HG03159 (cell line): ENCODE data around the gene PDIA5.

Source experiments
- ATAC-seq: cut with Tn5 transposase; IDR thresholded peaks from one replicate; pipeline ENCODE4 v1.9.1; 2021; ENCODE audit warnings: mild to moderate bottlenecking, moderate library complexity; ENCODE audit not compliant: unreplicated experiment

The PDIA5 gene

DNA sequence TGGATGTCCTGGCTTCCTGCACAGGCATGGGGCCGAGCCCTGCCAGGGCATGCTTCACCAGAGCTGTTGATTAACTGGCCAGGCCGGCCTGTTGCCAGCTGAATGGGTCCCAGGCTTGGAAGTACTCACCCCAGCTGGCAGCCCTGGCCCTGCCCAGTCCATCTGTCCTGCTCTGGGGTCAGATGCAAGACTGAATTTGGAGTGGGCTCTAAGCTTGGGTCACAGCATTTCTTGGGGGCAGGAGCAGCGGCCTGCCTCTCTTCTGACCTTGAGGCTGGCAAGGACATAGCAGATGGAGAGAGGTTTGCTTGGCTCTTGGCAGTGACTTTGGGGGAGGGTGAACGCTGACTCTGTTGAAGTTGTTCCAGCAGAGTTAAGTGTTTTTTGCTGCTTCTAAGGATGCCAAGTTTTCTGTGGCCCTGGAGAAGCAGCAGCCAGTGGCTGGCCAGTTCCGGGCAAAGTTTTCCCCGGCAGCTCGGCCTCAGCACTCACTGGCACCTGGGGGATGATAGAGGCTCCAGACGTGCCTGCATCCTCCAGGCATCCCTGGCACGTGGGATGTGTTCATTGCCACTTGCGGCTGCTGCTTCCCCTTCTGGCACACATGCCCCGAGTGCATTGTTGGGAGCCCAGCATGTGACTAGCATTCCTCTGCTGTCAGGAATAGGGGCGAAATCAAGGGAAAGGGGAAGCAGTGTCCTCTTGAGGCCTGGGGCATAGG lies 22.9 kb downstream of the PDIA5 start:
- ATAC-seq, result no peak

DNA sequence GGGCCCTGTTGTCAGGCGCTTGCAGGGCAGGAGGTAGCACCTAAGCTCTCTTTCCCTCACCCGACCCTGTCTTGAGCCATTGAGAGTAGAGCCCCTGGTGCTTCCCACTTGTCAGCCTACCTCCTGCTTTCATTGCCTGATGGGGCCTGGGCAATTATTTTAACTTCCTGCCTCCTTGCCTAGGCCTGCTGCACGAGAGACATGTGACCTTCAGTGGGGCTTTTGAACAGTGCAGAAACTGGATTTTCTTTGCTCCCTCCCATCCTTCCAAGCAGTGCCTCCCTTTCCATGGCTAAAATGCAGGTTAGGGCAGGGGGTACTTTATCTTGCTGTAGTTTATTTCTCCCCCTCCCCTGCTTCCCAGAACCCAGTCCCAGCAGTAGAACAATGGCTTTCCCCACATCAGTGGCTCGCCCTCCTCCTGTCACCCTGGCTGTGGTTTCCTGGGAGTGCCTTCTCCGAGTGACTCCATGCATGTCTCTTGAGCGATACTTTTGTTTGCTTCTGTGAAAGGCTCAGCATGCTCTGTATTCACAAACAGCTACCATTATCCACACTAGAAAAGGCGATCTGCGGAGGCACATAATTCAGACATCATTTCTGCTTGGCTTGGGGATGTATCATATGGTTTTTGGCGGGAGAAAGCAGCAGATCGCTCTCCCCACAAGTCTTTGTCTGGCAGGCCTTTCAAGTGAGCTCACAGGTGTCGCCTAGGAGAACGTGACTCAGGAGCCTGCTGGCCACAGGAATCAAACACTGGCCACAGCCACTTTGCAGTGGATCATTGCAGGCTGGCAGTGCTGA lies 24.1 kb downstream of the PDIA5 start:
- ATAC-seq, result no peak

DNA sequence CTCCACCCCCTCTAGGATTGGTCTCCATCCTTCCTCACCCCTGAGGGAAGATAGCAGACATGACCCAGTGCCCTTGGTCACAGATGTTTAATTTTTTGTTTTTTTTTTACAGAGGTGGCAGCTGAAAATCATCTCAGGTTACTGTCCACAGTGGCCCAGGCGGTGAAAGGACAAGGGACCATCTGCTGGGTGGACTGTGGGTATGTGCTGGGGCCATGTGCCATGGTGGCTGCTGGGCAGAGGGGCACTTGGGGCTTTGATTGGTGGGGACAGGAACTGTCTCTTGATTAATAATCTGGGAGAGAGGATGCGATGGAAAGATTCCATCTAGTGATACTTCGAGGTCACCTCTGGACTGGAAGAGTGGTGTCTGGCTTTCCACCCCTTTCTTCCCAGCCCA lies 25.4 kb downstream of the PDIA5 start:
- ATAC-seq, result no peak

DNA sequence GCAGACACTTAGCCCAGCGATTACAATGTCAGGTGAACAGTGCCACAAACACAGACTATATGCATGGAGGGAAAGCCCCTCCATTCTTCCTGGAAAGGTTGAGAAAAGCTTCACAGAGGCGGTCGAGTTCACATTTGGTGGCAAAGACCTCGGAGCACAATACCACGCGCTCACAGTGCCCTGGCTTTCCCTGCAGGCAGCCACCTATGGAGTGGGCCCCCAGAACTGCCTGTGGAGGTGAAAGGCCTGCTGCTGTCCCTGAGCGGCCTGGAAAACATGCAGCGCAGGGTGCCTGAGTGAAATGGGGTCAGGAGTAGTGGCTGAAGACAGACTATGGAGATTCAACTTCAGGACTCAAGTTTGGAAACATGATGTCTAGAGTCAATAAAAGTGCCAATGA lies 26.9 kb downstream of the PDIA5 start:
- ATAC-seq, result no peak

DNA sequence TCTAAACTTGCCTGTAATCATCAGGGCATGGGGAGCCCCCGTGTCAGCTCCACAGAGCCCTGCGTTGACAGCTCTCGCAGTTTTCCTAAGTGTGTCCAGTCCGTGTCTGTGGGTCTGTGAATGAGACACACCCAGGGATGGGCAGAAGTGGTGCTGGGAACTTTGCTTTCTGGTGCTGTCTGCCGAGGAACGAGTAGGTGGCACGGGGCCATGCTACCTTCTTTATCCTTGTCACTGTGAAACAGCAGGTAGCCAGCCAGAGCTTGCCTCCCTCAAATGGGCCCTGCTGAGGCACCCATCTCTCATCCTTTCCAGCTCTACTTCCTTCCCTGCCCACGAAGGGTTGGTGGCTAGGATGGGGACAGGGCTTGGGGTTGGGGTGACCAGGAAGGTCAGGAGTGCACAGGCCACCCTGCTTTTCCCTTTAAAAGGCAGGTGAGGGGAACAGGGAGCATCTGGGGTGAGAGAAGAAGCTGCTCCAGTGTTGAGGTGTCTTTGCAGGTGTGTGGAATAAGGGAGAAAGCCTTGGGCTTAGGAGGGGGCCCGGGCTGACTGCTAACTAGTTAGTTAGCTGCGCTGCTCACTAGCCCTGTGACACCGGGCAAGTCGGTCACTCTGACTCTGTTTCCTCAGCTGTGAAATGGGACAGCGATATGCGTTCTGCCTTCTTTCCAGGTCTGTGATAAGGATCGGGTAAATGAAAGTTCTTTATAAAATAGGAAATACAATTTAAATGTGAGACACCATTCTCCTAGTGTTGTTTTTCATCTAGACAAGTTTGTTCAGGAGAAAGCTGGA lies 27.9 kb downstream of the PDIA5 start:
- ATAC-seq, result no peak

DNA sequence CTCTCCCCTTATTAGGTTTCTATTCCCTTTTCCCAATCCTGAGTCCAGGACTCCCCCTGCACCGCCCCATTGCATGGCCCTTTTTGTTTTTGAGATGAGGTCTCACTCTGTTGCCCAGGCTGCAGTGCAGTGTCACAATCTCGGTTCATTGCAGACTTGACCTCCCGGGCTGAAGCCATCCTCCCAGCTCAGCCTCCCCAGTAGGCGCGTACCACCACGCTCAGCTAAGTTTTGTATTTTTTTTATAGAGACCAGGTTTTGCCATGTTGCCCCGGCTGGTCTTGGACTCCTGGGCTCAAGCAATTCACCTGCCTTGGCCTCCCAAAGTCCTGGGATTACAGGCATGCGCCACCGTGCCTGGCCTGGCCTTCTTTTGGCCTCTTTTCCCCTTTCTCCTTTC lies 29.3 kb downstream of the PDIA5 start:
- ATAC-seq, result no peak

DNA sequence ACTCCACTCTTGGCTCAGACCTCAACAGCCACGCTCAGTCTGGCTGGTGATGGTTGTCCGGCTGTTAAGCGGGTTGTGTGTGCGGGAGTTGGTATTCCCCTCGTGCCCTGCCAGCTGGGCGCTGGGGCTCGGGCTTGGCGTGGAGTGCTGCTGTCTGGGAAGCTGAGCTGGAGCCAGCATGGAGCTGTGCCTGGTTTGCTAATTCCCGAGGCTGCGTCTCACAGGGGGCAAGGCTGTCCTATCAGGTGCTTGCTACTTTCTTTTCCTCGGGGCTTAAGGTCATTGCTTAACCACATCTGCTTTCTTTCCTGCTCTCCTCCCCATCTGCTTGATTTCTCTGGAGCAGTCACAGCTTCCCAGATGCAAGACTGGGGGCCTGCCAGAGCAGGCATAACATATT lies 29.9 kb downstream of the PDIA5 start:
- ATAC-seq, result no peak

DNA sequence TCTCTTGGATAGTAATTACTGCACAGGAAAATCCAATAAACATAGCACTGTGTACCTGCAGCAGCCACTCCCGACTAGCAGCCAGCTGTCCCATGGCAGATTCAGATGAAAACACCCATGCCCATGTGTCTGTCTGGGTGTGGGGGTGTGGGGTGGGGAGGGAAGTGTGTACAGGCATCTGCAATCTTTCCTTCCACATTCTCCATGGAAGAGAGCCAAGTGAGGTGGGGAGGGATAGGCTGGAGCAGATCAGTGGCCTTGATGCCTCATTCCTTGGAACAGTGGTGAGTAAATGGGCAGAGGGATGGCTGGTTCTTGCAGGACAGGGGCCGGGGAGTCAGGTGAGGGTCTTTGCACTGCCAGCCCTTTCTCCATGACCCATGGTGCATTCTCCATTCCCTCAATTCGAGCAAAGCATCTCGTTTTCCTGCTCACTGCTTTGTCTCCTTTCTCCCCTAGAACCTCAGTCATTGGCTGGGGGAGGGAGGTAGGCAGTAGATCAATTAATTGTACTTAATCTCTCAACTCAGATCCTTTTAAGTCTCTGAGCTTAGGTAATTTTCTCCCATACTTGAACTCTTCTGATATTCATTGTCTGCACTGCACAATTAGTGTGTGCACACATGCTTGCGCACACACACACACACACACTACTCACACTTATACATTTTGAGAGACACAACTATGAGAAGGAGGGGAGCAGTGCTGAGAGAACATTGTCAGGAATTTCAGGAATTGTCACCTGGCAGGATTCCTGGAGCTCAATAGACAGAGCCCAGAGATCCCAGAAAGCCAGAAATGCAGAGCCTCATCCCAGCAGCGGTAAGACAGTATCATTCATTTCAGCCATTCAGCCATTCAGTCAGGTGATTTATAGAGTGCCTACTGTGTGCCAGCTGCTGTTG lies 31.9 kb downstream of the PDIA5 start:
- no peak for ATAC-seq

DNA sequence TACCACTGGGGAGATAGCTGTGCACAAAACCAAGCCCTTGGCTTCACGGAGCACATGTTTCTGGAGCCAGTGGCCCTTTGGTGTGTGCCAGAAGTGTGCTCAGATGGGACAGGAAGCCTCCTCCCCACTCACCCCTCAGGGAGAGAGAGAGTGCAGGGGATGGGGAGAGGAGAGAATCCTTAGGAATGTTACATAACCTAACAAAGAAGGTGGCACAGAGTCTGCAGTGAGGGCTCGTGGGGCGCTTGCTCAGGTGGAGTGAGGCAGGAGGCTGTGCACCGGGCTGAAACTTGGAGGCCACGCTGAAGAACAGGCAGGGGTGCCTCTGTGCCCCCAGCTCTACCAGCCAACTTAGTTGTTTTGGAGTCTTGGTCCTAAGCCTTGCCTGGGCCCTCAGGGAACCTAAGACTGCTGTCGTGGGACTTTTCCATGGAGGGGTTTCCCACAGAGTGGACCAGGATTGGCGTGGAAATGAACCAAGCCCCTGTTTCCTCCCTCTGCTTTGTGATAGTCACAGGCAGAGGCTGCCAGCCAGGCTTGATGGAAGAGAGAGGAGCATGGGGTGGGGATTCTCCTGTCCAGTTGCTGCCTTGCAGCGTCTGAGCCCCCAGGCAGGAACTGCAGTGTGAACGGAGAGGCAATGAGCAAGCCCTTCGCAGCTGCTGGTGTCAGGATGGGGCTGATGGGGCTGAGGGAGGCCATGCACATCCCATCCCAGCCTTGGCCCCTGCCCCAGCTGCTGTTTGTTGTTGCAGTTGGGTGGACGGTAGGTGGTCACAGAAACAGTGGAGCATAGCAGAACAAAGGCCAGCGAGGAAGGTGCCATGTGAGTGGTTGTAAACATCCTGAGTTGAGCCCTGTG lies 32.7 kb downstream of the PDIA5 start:
- no peak for ATAC-seq

DNA sequence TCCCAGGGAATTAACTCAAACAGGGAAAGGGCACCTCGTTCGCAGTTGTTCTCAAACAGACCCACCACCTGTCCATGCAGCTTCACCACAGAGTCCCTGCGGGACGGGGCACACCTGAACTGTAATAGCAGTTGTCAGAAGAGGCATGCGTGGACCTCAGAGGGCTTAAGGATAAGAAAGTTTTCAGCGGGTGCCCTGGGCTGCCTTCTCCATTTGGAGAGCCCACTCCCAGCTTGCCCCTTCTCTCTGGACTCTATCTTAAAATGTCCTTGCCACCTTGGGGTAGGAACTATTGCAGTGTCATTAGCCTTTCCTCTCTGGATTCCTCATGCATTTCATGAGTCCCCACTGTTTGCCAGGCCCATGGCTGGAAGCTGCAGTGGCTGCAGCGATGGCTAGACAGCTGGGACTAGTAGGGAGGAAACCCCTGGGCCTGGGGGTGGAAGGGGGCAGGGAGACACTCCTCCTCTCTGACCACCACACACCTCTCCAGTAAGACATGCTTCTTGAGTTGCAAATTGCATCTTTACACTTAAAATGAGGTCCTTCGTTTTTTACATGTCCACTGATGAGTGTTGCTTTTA lies 33.5 kb downstream of the PDIA5 start:
- ATAC-seq, result no peak

DNA sequence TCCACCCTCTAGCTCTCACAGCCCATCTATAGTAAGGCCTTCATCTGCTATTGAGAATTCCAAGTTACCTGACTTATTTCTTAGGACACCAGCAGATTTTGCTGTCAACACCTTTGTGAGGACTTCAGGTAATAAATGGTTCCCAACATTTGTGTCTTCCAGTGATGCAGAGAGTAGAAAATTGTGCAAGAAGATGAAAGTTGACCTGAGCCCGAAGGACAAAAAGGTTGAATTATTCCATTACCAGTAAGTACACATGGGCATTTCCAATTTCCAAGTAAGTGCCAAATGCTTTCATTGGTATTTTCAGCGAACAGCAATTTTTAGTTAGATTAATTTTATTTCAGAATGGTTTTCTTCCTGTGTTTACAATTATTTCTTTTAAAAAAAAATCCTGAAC lies 35.4 kb downstream of the PDIA5 start:
- no peak for ATAC-seq

DNA sequence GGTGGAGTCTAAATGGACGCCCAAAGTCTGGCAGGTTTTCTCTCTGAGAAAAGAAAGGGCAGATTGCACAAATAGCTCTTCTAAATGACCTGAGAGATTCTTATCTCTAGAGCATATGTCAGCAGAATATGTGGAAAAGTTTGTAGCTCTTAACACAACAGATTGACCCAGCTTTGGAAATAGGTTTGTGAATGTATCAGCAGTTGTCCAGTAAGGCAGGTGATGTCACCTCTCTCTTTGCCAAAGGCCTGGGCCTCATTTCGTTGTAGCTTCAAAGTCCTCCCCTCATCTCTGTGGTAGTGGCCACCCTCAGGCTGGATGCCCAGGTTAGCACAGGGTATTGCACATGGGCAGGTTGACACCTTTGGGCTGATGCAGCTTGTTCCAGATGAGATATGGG lies 36.0 kb downstream of the PDIA5 start:
- ATAC-seq, result no peak

DNA sequence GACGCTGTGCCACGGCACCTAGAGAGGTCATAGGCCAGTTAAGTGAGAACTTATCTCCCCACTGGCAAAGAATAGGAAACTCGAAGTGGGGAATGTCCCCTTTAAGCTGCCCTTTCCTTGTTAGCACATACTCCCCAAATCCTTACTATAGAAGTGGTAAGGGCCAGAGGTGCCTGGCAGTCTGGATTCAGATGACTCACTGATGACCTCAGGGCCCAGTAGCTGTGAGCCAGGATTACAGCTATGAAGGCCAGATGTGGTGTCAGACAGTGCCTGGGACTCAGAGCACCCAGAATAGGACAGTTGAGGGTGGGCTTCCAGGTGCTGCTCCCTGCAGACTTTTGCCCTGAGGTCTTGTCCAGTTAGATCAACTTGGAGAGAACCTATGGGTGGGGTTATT lies 37.7 kb downstream of the PDIA5 start:
- ATAC-seq, result no peak

DNA sequence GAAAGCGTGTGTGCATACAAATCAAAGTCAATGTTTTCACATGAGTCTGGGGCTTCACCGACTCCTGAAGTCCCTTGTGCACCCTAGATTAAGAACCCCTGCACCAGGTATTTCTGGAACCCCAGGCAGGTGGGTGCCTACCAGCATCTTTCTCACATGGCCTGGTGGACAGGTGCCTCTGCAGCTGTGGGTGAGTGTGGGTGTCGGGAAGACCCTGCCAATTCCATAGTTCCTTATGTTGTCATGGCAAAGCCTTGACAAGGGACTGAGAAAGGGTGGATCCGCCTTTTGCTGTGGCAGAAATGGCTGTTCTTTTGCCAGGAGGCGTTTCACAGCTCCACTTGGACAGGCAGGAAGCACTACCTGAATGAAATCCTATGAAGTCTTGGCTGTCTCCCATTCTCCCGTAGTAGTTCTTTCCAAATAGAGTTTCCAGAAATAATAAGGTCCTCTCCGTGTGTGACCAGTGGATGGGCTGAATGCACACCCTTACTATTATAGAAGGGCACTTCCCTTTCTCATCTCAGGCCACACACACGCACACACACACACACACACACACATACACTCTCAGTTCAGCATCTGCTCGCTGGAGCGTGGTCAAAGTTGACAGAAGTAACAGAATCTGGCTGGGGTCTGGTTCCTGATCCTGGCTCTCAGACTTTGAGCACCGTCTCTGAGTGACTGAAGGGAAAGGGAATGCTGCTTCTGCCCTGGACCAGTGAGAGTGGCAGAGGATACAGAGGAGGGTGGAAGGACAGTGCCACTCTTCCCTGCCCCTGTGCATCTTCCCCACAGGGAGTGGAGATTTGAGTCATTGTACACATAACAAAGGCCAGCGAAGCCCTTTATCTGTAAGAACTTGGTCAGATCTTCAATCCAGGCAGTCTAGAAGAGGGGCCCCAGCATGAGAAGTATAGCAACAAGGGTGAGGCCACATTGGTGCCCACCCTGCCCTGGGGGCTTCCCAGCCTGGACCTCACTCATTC lies 38.7 kb downstream of the PDIA5 start:
- ATAC-seq, result peak; percentile 68

DNA sequence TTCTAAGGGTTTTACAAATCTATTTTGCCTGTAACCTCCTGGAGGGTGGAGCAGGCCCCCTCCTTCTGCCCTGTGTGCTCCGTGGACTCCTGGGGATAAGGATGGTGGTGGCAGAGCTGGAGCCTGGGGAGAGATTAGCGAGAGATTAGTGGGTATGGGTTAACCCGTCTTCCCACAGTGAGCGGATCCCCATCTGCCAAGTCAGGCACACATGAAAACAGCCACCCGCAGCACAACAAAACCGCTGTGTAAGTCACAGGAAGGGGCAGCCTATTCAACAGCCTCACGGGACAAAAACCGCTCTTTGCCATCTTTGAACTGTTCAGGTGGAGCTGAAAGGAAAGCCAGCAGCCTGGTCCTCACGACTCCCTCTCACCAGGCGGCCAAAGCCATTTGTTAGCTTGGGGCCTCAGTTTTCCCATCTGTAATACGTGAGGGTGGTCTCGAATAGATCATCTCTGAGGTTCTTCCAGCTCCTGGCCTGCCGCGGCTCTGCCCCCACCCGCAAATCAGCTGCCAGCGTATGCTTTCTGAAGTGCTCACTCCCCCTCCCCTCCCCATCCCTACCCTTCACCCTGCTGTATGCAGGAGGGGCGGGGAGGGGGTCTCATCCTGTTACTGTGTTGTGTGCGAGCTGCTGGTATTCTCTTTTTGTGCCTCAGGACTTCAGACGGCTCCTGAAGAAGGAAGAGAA lies 43.6 kb downstream of the PDIA5 start:
- ATAC-seq, result no peak

DNA sequence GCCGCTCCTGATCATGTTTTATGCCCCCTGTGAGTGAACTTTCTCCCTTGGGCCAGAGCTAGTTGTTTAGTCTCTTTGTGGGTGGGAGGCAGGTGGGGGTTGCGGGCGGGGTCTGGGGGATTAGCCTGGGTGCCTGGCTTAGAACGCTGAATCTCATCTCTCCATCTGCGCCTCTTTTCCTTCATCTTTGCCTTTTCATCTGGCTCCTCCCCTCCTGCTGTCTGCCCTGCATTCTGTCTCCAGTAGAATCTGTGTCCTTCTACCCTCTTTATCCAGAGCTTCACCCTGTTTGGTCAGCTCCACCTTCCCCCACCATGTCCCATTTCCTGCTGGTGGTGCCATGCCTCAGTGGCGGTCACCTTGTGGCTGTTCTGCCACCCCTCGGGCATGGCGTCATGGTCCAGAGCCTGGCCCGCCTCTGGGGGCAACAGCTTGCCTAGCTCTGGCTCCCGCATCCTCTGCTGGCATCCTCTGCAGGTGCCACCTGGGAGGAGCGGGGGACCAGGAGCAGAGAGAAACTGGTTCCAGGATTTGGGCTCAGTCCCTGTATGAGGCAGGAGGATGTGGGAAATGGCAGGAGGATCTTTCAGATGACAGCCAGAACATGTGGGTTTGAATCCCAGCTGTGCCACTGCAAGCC lies 44.3 kb downstream of the PDIA5 start:
- ATAC-seq, result no peak

DNA sequence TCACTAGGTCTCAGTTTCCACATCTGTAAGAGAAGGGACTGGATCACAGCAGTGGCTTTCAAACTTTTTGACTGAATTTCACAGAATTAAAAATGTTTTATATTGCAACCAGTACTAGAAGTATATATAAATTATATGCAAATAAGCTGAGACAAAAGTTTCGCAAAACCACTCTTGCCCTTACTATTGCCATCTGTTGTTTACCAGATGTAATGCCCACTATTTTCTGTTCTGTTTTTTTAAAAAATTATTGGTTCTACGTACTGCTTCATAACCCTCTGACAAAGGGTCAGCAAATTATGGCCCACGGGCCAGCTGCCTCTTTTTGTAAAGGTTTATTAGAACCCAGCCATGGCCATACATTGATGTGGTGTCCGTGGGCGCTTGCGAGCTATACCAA lies 44.8 kb downstream of the PDIA5 start:
- ATAC-seq, result no peak
